Sigmoid colon (tissue), 7 donors: ENCODE data around the gene NRP1. TPM values are rescaled to one million over a fixed set of nuclear protein-coding genes. Genes with fewer than 3 reads are reported as not detected.

Experiments
- DNase-seq: peaks from one replicate; pipeline ENCODE4 v3.0.0-alpha.2; 2019
- H3K27ac ChIP-seq, 4 donors: fragments of 200-600 bp; sonication (generic); one replicate each; pipeline ENCODE4 v1.5.1; 2016 to 2019; ENCODE audit warnings: mild to moderate bottlenecking in 1 of 4
- H3K27me3 ChIP-seq, 3 donors: fragments of 200-600 bp; sonication (generic); one replicate each; pipeline ENCODE4 v1.5.1; 2019; ENCODE audit warnings: mild to moderate bottlenecking in 1 of 3
- H3K36me3 ChIP-seq, 4 donors: fragments of 200-600 bp; sonication (generic); one replicate each; pipeline ENCODE4 v1.5.1; 2016 to 2019
- H3K4me1 ChIP-seq, 4 donors: fragments of 200-600 bp; sonication (generic); one replicate each; pipeline ENCODE4 v1.5.1; 2017 to 2019
- H3K4me3 ChIP-seq, 4 donors: fragments of 200-600 bp; sonication (generic); one replicate each; pipeline ENCODE4 v1.5.1; 2017 to 2019; ENCODE audit warnings: mild to moderate bottlenecking in 2 of 4, moderate library complexity in 1 of 4
- H3K9me3 ChIP-seq, 4 donors: fragments of 200-600 bp in 3 of 4; sonication (generic) in 3 of 4; one replicate each; pipeline versions ENCODE4 v1.5.1 to v1.6.1; 2013 to 2019
- EP300 ChIP-seq, 4 donors: sonication (generic); formaldehyde crosslinking; IDR thresholded peaks; one replicate each; pipeline ENCODE4 v1.6.1; 2017; ENCODE audit warnings: antibody characterized with exemption in 4 of 4
- POLR2A ChIP-seq, 2 donors: fragments of 450-650 bp; IDR thresholded peaks; one replicate each; pipeline ENCODE4 v1.6.1; 2016; ENCODE audit warnings: antibody characterized with exemption in 2 of 2, mild to moderate bottlenecking in 2 of 2, moderate library complexity in 2 of 2
- POLR2AphosphoS5 ChIP-seq, 4 donors: sonication (generic); formaldehyde crosslinking; IDR thresholded peaks; one replicate each; pipeline ENCODE4 v1.6.1; 2017; ENCODE audit warnings: antibody characterized with exemption in 4 of 4
- WGBS, 2 donors: extraction: QIAGEN DNeasy Blood & Tissue Kit; methylation state at CpG; one replicate each; pipeline ENCODE4 v1.1.7; 2013; 5-methylcytosine and 5-hydroxymethylcytosine counted together
- intact Hi-C: fragments of 100-400 bp; cut with DNase I; formaldehyde crosslinking; loops from one replicate; pipeline ENCODE4 v1.15.1; 2023
- polyA plus RNA-seq, 3 donors: library from polyadenylated mRNA; stranded (reverse); fragments of 200-250 nt; gene quantifications; one replicate each; pipeline ENCODE4 v1.2.3, GENCODE V29; 2013
- total RNA-seq, 4 donors: library from RNA; depleted of rRNA; stranded (reverse); fragments of >200 nt; gene quantifications; one replicate each; pipeline ENCODE4 v1.1.0, GENCODE V29; 2016
- TF ChIP-seq, protein P1 (sequence below), 4 experiments: fragments of 450-650 bp in 3 of 4; fragments of 200-600 bp in 1 of 4; IDR thresholded peaks; one replicate each; pipeline ENCODE4 v1.5.1; 2016 to 2019; ENCODE audit warnings: antibody characterized with exemption in 4 of 4, mild to moderate bottlenecking in 3 of 4, moderate library complexity in 2 of 4
- donor health status: healthy with polysubstance abuse.
- donor health status: Bipolar disorder and iron deficiency.
- donor health status: healthy.

NRP1 gene
- total and polyA plus RNA-seq, 7 donors, result 3.6 to 52.4 (median 44.1) TPM

DNA sequence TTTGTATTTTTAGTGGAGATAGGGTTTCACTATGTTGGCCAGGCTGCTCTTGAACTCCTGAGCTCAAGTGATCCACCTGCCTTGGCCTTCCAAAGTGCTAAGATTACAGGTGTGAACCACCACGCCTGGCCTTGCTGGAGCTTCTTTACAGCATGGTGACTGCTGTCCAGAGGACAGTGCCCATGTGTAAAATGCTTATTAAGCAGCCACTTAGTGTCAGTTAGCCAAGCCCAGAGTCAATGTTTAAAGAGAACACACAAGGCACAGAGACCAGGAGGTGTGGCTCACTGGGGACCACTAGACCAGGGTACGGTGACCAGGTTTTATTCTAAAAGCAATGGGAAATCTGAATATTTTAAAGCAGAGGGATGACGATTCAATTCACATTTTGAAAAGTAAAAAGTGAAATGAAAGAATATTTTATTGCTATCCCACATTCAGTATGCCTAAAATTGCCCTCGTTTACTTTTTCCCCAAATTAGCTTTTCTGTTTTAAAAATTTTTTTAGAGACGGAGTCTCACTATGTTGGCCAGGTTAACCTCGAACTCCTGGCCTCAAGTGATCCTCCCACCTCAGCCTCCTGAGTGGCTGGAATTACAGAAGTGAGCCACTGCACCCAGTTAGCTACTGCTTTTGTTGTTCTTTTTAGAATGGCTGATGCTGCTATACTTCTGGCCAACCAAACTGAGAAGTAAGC lies 172.8 kb downstream of the NRP1 start:
- Histone ChIP-seq H3K9me3 (no peaks in the 10 kb centered on the region), H3K36me3 (no peaks in the 10 kb centered on the region), H3K27ac (no peak overlapping the region), H3K4me3 (no peak overlapping the region), H3K27me3 (no peaks in the 10 kb centered on the region), H3K4me1 (no peaks in the 10 kb centered on the region)
- TF ChIP-seq POLR2A (IDR thresholded peaks at IDR 0.05) (no peak), EP300 (IDR thresholded peaks at IDR 0.05) (no peak), POLR2AphosphoS5 (IDR thresholded peaks at IDR 0.05) (no peak)
- TF ChIP-seq, protein P1, sequence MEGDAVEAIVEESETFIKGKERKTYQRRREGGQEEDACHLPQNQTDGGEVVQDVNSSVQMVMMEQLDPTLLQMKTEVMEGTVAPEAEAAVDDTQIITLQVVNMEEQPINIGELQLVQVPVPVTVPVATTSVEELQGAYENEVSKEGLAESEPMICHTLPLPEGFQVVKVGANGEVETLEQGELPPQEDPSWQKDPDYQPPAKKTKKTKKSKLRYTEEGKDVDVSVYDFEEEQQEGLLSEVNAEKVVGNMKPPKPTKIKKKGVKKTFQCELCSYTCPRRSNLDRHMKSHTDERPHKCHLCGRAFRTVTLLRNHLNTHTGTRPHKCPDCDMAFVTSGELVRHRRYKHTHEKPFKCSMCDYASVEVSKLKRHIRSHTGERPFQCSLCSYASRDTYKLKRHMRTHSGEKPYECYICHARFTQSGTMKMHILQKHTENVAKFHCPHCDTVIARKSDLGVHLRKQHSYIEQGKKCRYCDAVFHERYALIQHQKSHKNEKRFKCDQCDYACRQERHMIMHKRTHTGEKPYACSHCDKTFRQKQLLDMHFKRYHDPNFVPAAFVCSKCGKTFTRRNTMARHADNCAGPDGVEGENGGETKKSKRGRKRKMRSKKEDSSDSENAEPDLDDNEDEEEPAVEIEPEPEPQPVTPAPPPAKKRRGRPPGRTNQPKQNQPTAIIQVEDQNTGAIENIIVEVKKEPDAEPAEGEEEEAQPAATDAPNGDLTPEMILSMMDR (IDR thresholded peaks at IDR 0.05), result no peak
- no peak for DNase-seq
- WGBS, 2 donors, result 88 to 89% methylated on average over 6 of the region's 6 CpGs
- intact Hi-C loops, result no loop called here

DNA sequence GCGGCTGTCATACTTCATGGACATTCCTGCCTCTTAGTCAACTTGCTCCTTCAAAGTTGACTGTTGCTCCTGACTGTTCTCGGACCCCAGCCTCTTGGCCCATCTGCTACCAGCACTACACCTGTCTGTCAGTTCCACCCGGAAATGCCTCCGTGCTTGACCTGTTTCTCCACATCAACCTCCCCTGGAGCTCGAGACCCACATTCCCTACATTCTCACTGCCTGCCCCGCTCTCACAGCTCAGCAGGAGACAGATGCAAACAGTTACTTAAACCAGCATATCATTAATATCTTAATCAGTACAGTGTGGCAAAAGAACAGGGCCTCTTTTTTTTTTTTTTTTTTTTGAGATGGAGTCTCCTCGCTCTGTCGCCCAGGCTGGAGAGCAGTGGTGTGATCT lies 174.3 kb downstream of the NRP1 start:
- WGBS, 2 donors, result 92 to 95% methylated on average over 8 of the region's 8 CpGs
- Histone ChIP-seq H3K27ac (no peak overlapping the region), H3K4me3 (no peak overlapping the region)

DNA sequence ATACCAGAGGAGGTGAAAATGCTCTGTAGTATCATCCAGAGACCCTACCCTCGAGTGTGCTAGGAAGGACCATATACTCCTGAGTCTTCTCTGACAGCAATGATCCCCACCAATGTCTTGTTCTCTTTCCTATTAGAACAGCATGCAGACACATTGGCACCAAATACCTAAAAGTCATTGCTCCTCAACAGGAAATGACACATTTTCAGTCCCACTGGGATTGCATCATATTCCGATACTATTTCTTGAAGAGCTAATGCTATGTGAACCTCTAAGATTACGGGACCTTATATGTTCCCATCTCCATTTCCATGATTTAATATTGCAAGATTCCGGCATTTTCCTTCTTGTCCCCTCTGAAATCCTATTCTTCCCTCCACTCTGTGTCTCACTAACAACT lies 177.4 kb downstream of the NRP1 start:
- Histone ChIP-seq H3K4me1 (no peaks in the 10 kb centered on the region), H3K27ac (no peak overlapping the region), H3K27me3 (no peaks in the 10 kb centered on the region), H3K9me3 (no peaks in the 10 kb centered on the region), H3K36me3 (no peaks in the 10 kb centered on the region), H3K4me3 (no peak overlapping the region)
- 90 to 91% methylated on average over 4 of the region's 4 CpGs for WGBS, 2 donors
- no peak for TF ChIP-seq EP300 (IDR thresholded peaks at IDR 0.05)
- TF ChIP-seq, protein P1 (IDR thresholded peaks at IDR 0.05), result no peak
- no peak for TF ChIP-seq POLR2AphosphoS5 (IDR thresholded peaks at IDR 0.05)
- no peak for TF ChIP-seq POLR2A (IDR thresholded peaks at IDR 0.05)
- intact Hi-C loops, result no loop called here
- no peak for DNase-seq

More for the DNA sequence above, 174.3 kb downstream of the NRP1 start:
- Histone ChIP-seq H3K9me3 (no peaks in the 10 kb centered on the region), H3K27me3 (no peaks in the 10 kb centered on the region), H3K4me1 (no peaks in the 10 kb centered on the region), H3K36me3 (no peaks in the 10 kb centered on the region)
- intact Hi-C loops, result no loop called here
- TF ChIP-seq, protein P1 (IDR thresholded peaks at IDR 0.05), result no peak
- no peak for TF ChIP-seq POLR2A (IDR thresholded peaks at IDR 0.05)
- no peak for TF ChIP-seq EP300 (IDR thresholded peaks at IDR 0.05)
- TF ChIP-seq POLR2AphosphoS5 (IDR thresholded peaks at IDR 0.05), result no peak
- no peak for DNase-seq

DNA sequence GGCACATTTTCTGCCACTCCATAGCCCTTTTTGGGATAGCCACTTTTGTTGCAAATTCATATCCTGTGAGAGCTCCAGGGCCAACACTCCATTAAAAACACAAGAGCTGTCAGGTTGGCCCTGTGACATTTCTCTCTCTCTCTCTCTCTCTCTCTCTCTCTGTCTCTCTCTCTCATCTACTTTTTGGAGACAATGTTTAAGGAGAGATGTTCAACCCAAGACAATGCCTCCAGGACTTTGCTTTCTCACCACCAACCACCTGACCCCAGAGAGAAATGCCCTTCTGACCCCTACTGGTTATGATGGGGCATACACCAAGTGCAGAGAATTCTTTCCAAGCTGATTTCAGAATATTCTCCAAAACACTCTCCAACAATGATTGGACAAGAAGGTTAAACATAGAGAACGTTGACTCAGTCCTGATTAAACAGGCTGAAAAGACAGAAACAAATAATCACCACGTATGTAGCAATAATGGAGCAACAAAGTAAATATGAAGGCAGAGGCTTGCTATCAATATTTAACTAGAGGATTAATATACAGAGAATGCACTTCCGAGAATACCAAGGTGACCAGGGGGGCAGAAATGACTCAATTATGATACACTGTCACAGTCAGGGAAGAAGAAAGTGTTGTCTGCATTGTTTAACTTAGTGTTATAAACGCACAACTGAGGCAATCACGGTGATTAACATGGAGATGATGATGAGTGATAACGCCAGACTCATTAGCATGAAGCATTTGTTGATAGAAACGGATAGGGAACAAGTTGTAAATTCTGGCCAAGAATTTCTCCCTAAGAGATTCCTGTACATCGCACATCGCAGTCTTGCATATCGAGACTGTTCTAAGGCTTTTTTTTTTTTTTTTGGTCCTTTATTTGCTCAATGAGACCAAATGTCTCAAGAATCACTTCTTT lies 178.5 kb downstream of the NRP1 start:
- intact Hi-C loops, result no loop called here
- Histone ChIP-seq H3K36me3 (no peaks in the 10 kb centered on the region), H3K9me3 (no peaks in the 10 kb centered on the region), H3K4me1 (no peaks in the 10 kb centered on the region), H3K27ac (no peak overlapping the region), H3K27me3 (no peaks in the 10 kb centered on the region), H3K4me3 (no peak overlapping the region)
- TF ChIP-seq, protein P1 (IDR thresholded peaks at IDR 0.05), result peak in 1 of 4 experiments; percentile 23
- TF ChIP-seq POLR2AphosphoS5 (IDR thresholded peaks at IDR 0.05) (no peak), POLR2A (IDR thresholded peaks at IDR 0.05) (no peak), EP300 (IDR thresholded peaks at IDR 0.05) (no peak)
- WGBS, 2 donors, result 26 to 53% methylated on average over 10 of the region's 10 CpGs
- no peak for DNase-seq
